Kidney glomerular epithelial cell (primary cell): ENCODE measurements around the gene MYO5C.

Experiments used
- DNase-seq: peaks from one replicate; lab custom pipeline; 2025; lab: John Stamatoyannopoulos, UW

The MYO5C gene

GRCh38 chr15:52278636-52279367 lies 16.8 kb downstream of the MYO5C start:
- DNase-seq = no peak

- no peak for DNase-seq
Measured at GRCh38 chr15:52278135-52278534, 17.5 kb downstream of the MYO5C start.

GRCh38 chr15:52277575-52277974 lies 18.0 kb downstream of the MYO5C start:
- no peak for DNase-seq

- DNase-seq = no peak
Measured at GRCh38 chr15:52276256-52276770, 19.3 kb downstream of the MYO5C start.

GRCh38 chr15:52263563-52264282 lies 31.9 kb downstream of the MYO5C start:
- no peak for DNase-seq

- DNase-seq = no peak
Measured at GRCh38 chr15:52262364-52262763, 33.2 kb downstream of the MYO5C start.

- peak; percentile 71 for DNase-seq
Measured at GRCh38 chr15:52261498-52262242, 33.9 kb downstream of the MYO5C start.

- DNase-seq = no peak
Measured at GRCh38 chr15:52261026-52261425, 34.6 kb downstream of the MYO5C start.

- DNase-seq = no peak
Measured at GRCh38 chr15:52259503-52259902, 36.1 kb downstream of the MYO5C start.

GRCh38 chr15:52258461-52258860 lies 37.1 kb downstream of the MYO5C start:
- DNase-seq = no peak

- peak; percentile 72 for DNase-seq
Measured at GRCh38 chr15:52257734-52258062, 37.9 kb downstream of the MYO5C start.

- no peak for DNase-seq
Measured at GRCh38 chr15:52256930-52257733, 38.5 kb downstream of the MYO5C start.

- peak; percentile 43 for DNase-seq
Measured at GRCh38 chr15:52256366-52256765, 39.2 kb downstream of the MYO5C start.

- DNase-seq = no peak
Measured at GRCh38 chr15:52255935-52256334, 39.7 kb downstream of the MYO5C start.

GRCh38 chr15:52255008-52255407 lies 40.6 kb downstream of the MYO5C start:
- no peak for DNase-seq

- no peak for DNase-seq
Measured at GRCh38 chr15:52254391-52254790, 41.2 kb downstream of the MYO5C start.

- DNase-seq = peak; percentile 82
Measured at GRCh38 chr15:52252781-52253180, 42.8 kb downstream of the MYO5C start.

- no peak for DNase-seq
Measured at GRCh38 chr15:52251144-52251860, 44.3 kb downstream of the MYO5C start.

- DNase-seq = no peak
Measured at GRCh38 chr15:52247461-52247860, 48.1 kb downstream of the MYO5C start.

- no peak for DNase-seq
Measured at GRCh38 chr15:52246686-52247431, 48.7 kb downstream of the MYO5C start.
